H1 (cell line): Measurements from ENCODE around the gene PSMD7. TPM values are rescaled to one million over a fixed set of nuclear protein-coding genes. Genes with fewer than 3 reads are reported as not detected.

Source experiments
- CTCF ChIA-PET: fragments of 300-600 bp; sonication (Branson Sonifier 250); formaldehyde crosslinking; loops from one replicate; lab custom pipeline; 2021; ENCODE audit not compliant: partially characterized antibody; lab: Charles Lee
- POLR2A ChIA-PET: fragments of 300-600 bp; sonication (Branson Sonifier 250); formaldehyde crosslinking; loops from one replicate; lab custom pipeline; 2021; ENCODE audit warnings: inconsistent platforms; ENCODE audit not compliant: partially characterized antibody; lab: Charles Lee
- DNase-seq, 2 experiments: peaks; one replicate each; pipeline versions ENCODE4 v3.0.0 to v3.0.0-alpha.2; 2010 to 2022; ENCODE audit warnings: low spot score in 2 of 2, low read depth in 1 of 2, mixed read lengths in 1 of 2
- FAIRE-seq: peaks from 2 replicates; lab custom pipeline; 2011; peaks lifted over from hg19 to GRCh38; lab: Jason Lieb, UNC
- H2AFZ ChIP-seq: 2 replicates; pipeline ENCODE4 v1.8.1; 2012; ENCODE audit warnings: low read length, inconsistent platforms
- H2AK5ac ChIP-seq: 2 replicates; pipeline ENCODE4 v1.6.1; 2013; ENCODE audit warnings: low read depth, low read length
- H2BK120ac ChIP-seq: replicated peaks from 2 replicates; pipeline ENCODE3; 2013; ENCODE audit warnings: low read depth, low read length, inconsistent platforms
- H2BK12ac ChIP-seq: 2 replicates; pipeline ENCODE4 v1.6.1; 2013; ENCODE audit warnings: low read depth, low read length
- H2BK15ac ChIP-seq: 2 replicates; pipeline ENCODE4 v1.6.1; 2013; ENCODE audit warnings: low read length
- H2BK20ac ChIP-seq: 2 replicates; pipeline ENCODE4 v1.6.1; 2013; ENCODE audit warnings: low read length
- H2BK5ac ChIP-seq: 2 replicates; pipeline ENCODE4 v1.6.1; 2013; ENCODE audit warnings: low read depth, low read length
- H3K14ac ChIP-seq: 2 replicates; pipeline ENCODE4 v1.6.1; 2013; ENCODE audit warnings: inconsistent platforms; ENCODE audit not compliant: insufficient read length
- H3K18ac ChIP-seq: 2 replicates; pipeline ENCODE4 v1.6.1; 2013; ENCODE audit warnings: low read length; ENCODE audit errors: extremely low read depth
- H3K23ac ChIP-seq: 2 replicates; pipeline ENCODE4 v1.6.1; 2013; ENCODE audit warnings: inconsistent platforms; ENCODE audit not compliant: insufficient read length
- H3K23me2 ChIP-seq: 2 replicates; pipeline ENCODE4 v1.6.1; 2013; ENCODE audit warnings: low read depth, low read length
- H3K27ac ChIP-seq: 2 replicates; pipeline ENCODE4 v1.6.1; 2011; ENCODE audit warnings: low read depth, low read length, inconsistent platforms
- H3K27me3 ChIP-seq, 4 experiments: replicated peaks in 1 of 4; 1 replicate in 1 of 4; 2 replicates in 3 of 4; pipeline versions ENCODE4 v1.6.1 to v1.8.1; 2011 to 2013; ENCODE audit warnings: low read length in 3 of 4, mild to moderate bottlenecking in 3 of 4, inconsistent platforms in 2 of 4, mixed read lengths in 2 of 4, moderate library complexity in 1 of 4; ENCODE audit not compliant: control insufficient read depth in 3 of 4, insufficient read depth in 3 of 4; ENCODE audit errors: extremely low read depth in 1 of 4
- H3K36me3 ChIP-seq, 4 experiments: 2 replicates each; pipeline versions ENCODE4 v1.6.1 to v1.8.1; 2011 to 2013; ENCODE audit warnings: mild to moderate bottlenecking in 4 of 4, low read length in 3 of 4, moderate library complexity in 2 of 4, control low read depth in 1 of 4, inconsistent platforms in 1 of 4; ENCODE audit not compliant: insufficient read depth in 4 of 4, control insufficient read depth in 2 of 4
- H3K4ac ChIP-seq: replicated peaks from 2 replicates; pipeline ENCODE3; 2013; ENCODE audit warnings: low read length, low read depth, mixed read lengths, inconsistent platforms; ENCODE audit not compliant: insufficient read length
- H3K4me1 ChIP-seq, 4 experiments: replicated peaks in 1 of 4; 1 replicate in 1 of 4; 2 replicates in 3 of 4; pipeline versions ENCODE4 v1.6.1 to v1.8.1; 2011 to 2013; ENCODE audit warnings: low read length in 3 of 4, inconsistent platforms in 2 of 4, mixed read lengths in 1 of 4; ENCODE audit not compliant: insufficient read depth in 4 of 4, control insufficient read depth in 3 of 4
- H3K4me2 ChIP-seq, 2 experiments: 2 replicates each; pipeline versions ENCODE4 v1.6.1 to v1.8.1; 2011 to 2013; ENCODE audit warnings: low read depth in 2 of 2, low read length in 2 of 2, control low read depth in 1 of 2, inconsistent platforms in 1 of 2, mild to moderate bottlenecking in 1 of 2; ENCODE audit not compliant: insufficient read depth in 1 of 2
- H3K4me3 ChIP-seq, 4 experiments: fragments of 200-600, 300-600 bp in 1 of 4; sonication (generic), shearing (Covaris generic), sonication (Bioruptor Twin) in 1 of 4; 2 replicates each; pipeline versions ENCODE4 v1.5.1 to v1.8.1; 2011 to 2016; ENCODE audit warnings: low read length in 4 of 4, low read depth in 3 of 4, control low read depth in 2 of 4, inconsistent platforms in 2 of 4, mild to moderate bottlenecking in 2 of 4, mixed read lengths in 1 of 4, moderate library complexity in 1 of 4; ENCODE audit not compliant: insufficient read depth in 2 of 4; ENCODE audit errors: extremely low read depth in 1 of 4
- H3K56ac ChIP-seq: replicated peaks from 2 replicates; pipeline ENCODE3; 2013; ENCODE audit warnings: low read depth, mild to moderate bottlenecking, mixed read lengths, low read length, inconsistent platforms; ENCODE audit not compliant: insufficient read length
- H3K79me1 ChIP-seq: 2 replicates; pipeline ENCODE4 v1.6.1; 2013; ENCODE audit warnings: low read depth, low read length, control low read depth
- H3K79me2 ChIP-seq, 2 experiments: 2 replicates each; pipeline versions ENCODE4 v1.6.1 to v1.8.1; 2012 to 2013; ENCODE audit warnings: low read length in 2 of 2, mild to moderate bottlenecking in 2 of 2, inconsistent platforms in 1 of 2; ENCODE audit not compliant: insufficient read depth in 2 of 2, control insufficient read depth in 1 of 2
- H3K9ac ChIP-seq, 4 experiments: replicated peaks in 1 of 4; 1 replicate in 1 of 4; 2 replicates in 3 of 4; pipeline versions ENCODE4 v1.6.1 to v1.8.1; 2011 to 2013; ENCODE audit warnings: low read depth in 3 of 4, low read length in 3 of 4, control low read depth in 2 of 4, mild to moderate bottlenecking in 2 of 4, moderate library complexity in 2 of 4, inconsistent platforms in 1 of 4; ENCODE audit errors: extremely low read depth in 1 of 4
- H3K9me3 ChIP-seq, 2 experiments: 2 replicates each; pipeline versions ENCODE4 v1.6.1 to v1.8.1; 2012 to 2013; ENCODE audit warnings: mild to moderate bottlenecking in 2 of 2, moderate library complexity in 2 of 2, control low read depth in 1 of 2, inconsistent platforms in 1 of 2, low read depth in 1 of 2, low read length in 1 of 2, mixed read lengths in 1 of 2; ENCODE audit not compliant: insufficient read depth in 2 of 2
- H4K20me1 ChIP-seq, 2 experiments: replicated peaks in 1 of 2; 2 replicates each; pipeline versions ENCODE3 to v1.8.1; 2011 to 2013; ENCODE audit warnings: inconsistent platforms in 2 of 2, low read length in 2 of 2, mild to moderate bottlenecking in 1 of 2; ENCODE audit not compliant: insufficient read depth in 2 of 2, control insufficient read depth in 1 of 2
- H4K5ac ChIP-seq: 2 replicates; pipeline ENCODE4 v1.6.1; 2013; ENCODE audit warnings: low read length, low read depth, mixed read lengths, inconsistent platforms; ENCODE audit not compliant: insufficient read length
- H4K8ac ChIP-seq: 2 replicates; pipeline ENCODE4 v1.8.0; 2013; ENCODE audit warnings: mild to moderate bottlenecking, moderate library complexity, low read length, inconsistent platforms; ENCODE audit not compliant: insufficient read depth; ENCODE audit errors: extremely low read depth
- H4K91ac ChIP-seq: replicated peaks from 2 replicates; pipeline ENCODE3; 2013; ENCODE audit warnings: low read length, mixed read lengths, inconsistent platforms; ENCODE audit not compliant: insufficient read length
- ASH2L ChIP-seq: fragments of 200-600, 300-600 bp; sonication (generic); IDR thresholded peaks from one replicate; pipeline ENCODE4 v1.7.1; 2017; ENCODE audit warnings: low read length
- CBX8 ChIP-seq: fragments of 300-800, 300-1000 bp; sonication (generic); IDR thresholded peaks from 2 replicates; pipeline ENCODE4 v1.7.1; 2016; ENCODE audit warnings: low read depth, low read length, borderline replicate concordance
- CTBP2 ChIP-seq: IDR thresholded peaks from 2 replicates; pipeline ENCODE4 v1.7.0; 2011; ENCODE audit warnings: borderline replicate concordance, mild to moderate bottlenecking, moderate library complexity, mixed read lengths, low read length; ENCODE audit not compliant: insufficient read depth, insufficient read length
- EZH2 ChIP-seq: fragments of 200-600 bp; sonication (generic); IDR thresholded peaks from 2 replicates; pipeline ENCODE4 v1.7.1; 2012; ENCODE audit warnings: low read depth, mild to moderate bottlenecking, moderate library complexity, low read length, inconsistent platforms; ENCODE audit not compliant: severe bottlenecking
- MAX ChIP-seq: IDR thresholded peaks from 2 replicates; pipeline ENCODE4 v1.6.1; 2012; ENCODE audit warnings: inconsistent platforms
- RXRA ChIP-seq: IDR thresholded peaks from 2 replicates; pipeline ENCODE4 v1.6.1; 2011; ENCODE audit warnings: low read depth, mild to moderate bottlenecking, low read length, moderate library complexity; ENCODE audit not compliant: insufficient read depth
- SIX5 ChIP-seq: IDR thresholded peaks from 2 replicates; pipeline ENCODE4 v1.6.1; 2011; ENCODE audit warnings: mild to moderate bottlenecking, low read depth, low read length
- SP2 ChIP-seq: IDR thresholded peaks from 2 replicates; pipeline ENCODE4 v1.6.1; 2012; ENCODE audit warnings: mild to moderate bottlenecking, low read length, inconsistent platforms
- TCF12 ChIP-seq: IDR thresholded peaks from 2 replicates; pipeline ENCODE4 v1.6.1; 2011; ENCODE audit warnings: low read depth, mild to moderate bottlenecking, low read length
- TEAD4 ChIP-seq: IDR thresholded peaks from 2 replicates; pipeline ENCODE4 v1.6.1; 2012; ENCODE audit warnings: low read depth, low read length, inconsistent platforms, mixed read lengths
- WGBS, 2 experiments: shearing (Covaris generic) in 1 of 2; methylation state at CpG; one replicate each; pipeline versions ENCODE4 v1.1.6 to v1.1.7; 2013 to 2015; ENCODE audit warnings: low lambda C conversion rate in 2 of 2, mixed read lengths in 2 of 2, inconsistent platforms in 1 of 2, low coverage in 1 of 2, missing lambda C conversion rate in 1 of 2; ENCODE audit not compliant: insufficient replicate concordance in 2 of 2, insufficient coverage in 1 of 2, insufficient read length in 1 of 2; ENCODE audit errors: extremely low coverage in 1 of 2, missing lambda C conversion rate in 1 of 2; 5-methylcytosine and 5-hydroxymethylcytosine counted together
- polyA plus RNA-seq, 7 experiments: library from polyadenylated mRNA; depleted of rRNA in 3 of 7; stranded (reverse) in 5 of 7; unstranded in 2 of 7; fragments of >200 nt in 5 of 7; fragments of 200-250 nt in 2 of 7; gene quantifications; 1 replicate in 5 of 7; 2 replicates in 1 of 7; 4 replicates in 1 of 7; pipeline versions ENCODE4 v1.2.1 to v1.2.3, GENCODE V29; 2011 to 2013; ENCODE audit warnings: missing spikeins in 2 of 7, mixed read lengths in 2 of 7
- total RNA-seq: library from RNA; stranded (reverse); fragmentation: NEBNext Ultra II Directional; extraction: Animal tissue kit (Norgen Biotek cat#: 25700); gene quantifications from 2 replicates; pipeline ENCODE4 v1.2.1, GENCODE V29; 2021
- TF ChIP-seq, protein P1 (sequence below): IDR thresholded peaks from 2 replicates; pipeline ENCODE4 v1.6.1; 2011; ENCODE audit warnings: low read length, improper control_type of control experiment
- TF ChIP-seq, protein P2 (sequence below): IDR thresholded peaks from 2 replicates; pipeline ENCODE4 v1.6.1; 2011; ENCODE audit warnings: low read depth, mild to moderate bottlenecking, low read length; ENCODE audit not compliant: insufficient read depth

The PSMD7 gene
- total and polyA plus RNA-seq, 2 of the 8 experiments (the other 6 are each of a cell fraction or from before 2014, with no cell fraction given), result 91.1 to 148 TPM

- FAIRE-seq (no peak), DNase-seq (no peak)
- H4K20me1 ChIP-seq, result no peaks in the 10 kb centered on the region
- H2BK5ac ChIP-seq, result no peak overlapping the region
- H2BK120ac ChIP-seq, result no peak overlapping the region
- no peak overlapping the region for H3K27ac ChIP-seq
- H3K9me3 ChIP-seq, result no peaks in the 10 kb centered on the region
- no peaks in the 10 kb centered on the region for H3K79me2 ChIP-seq
- no peak overlapping the region for H2BK15ac ChIP-seq
- H2BK12ac ChIP-seq, result no peak overlapping the region
- no peak overlapping the region for H3K4me3 ChIP-seq
- H3K9ac ChIP-seq, result no peak overlapping the region
- H4K8ac ChIP-seq, result no peak overlapping the region
- H3K36me3 ChIP-seq, result no peaks in the 10 kb centered on the region
- H3K27me3 ChIP-seq, result no peaks in the 10 kb centered on the region
- H3K18ac ChIP-seq, result no peak overlapping the region
- H3K56ac ChIP-seq, result no peak overlapping the region
- no peak overlapping the region for H3K4me2 ChIP-seq
- CTCF ChIA-PET, result interaction anchor here (1.7 to 1.8 kb wide), 3 partner anchors 10 to 31 kb away, joined by 3 to 8 read pairs (median 3); no protein-coding TSS in a partner anchor
- no peak overlapping the region for H3K14ac ChIP-seq
- 89% methylated on average over 7 of the region's 7 CpGs; no CpG with 5 or more reads in 1 of the 2 experiments for WGBS, 2 experiments
- H4K91ac ChIP-seq, result no peak overlapping the region
- no peak overlapping the region for H3K23ac ChIP-seq
- no peak overlapping the region for H2BK20ac ChIP-seq
- H3K4ac ChIP-seq, result no peak overlapping the region
- H4K5ac ChIP-seq, result no peak overlapping the region
- POLR2A ChIA-PET, result no interaction called here
- peaks cover 0 to 3% (median 0%) of the 10 kb centered on the region in 4 experiments; a peak in 1 of 7 replicates for H3K4me1 ChIP-seq
- no peaks in the 10 kb centered on the region for H3K79me1 ChIP-seq
- no peak overlapping the region for H2AK5ac ChIP-seq
- TF ChIP-seq RXRA (no peak), TCF12 (no peak), SIX5 (no peak), EZH2 (no peak), SP2 (no peak), ASH2L (no peak), CBX8 (no peak), TEAD4 (no peak), MAX (no peak), CTBP2 (no peak)
- TF ChIP-seq, protein P1, sequence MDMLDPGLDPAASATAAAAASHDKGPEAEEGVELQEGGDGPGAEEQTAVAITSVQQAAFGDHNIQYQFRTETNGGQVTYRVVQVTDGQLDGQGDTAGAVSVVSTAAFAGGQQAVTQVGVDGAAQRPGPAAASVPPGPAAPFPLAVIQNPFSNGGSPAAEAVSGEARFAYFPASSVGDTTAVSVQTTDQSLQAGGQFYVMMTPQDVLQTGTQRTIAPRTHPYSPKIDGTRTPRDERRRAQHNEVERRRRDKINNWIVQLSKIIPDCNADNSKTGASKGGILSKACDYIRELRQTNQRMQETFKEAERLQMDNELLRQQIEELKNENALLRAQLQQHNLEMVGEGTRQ, result no peak
- TF ChIP-seq, protein P2, sequence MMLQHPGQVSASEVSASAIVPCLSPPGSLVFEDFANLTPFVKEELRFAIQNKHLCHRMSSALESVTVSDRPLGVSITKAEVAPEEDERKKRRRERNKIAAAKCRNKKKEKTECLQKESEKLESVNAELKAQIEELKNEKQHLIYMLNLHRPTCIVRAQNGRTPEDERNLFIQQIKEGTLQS, result no peak
- TF ChIP-seq, all 59 proteins: peak for 0
- H2AFZ ChIP-seq, result no peak overlapping the region
- H3K23me2 ChIP-seq, result no peaks in the 10 kb centered on the region
Observed at GRCh38 chr16:74257061-74257460, 39.6 kb upstream of the PSMD7 start.
